Ishikawa (cell line): ENCODE measurements around the gene PPP3R1.

Experiments used
- CEBPB ChIP-seq: IDR thresholded peaks from 2 replicates; pipeline ENCODE4 v1.6.1; 2012
- CREB1 ChIP-seq: IDR thresholded peaks from 2 replicates; pipeline ENCODE4 v1.6.1; 2012; ENCODE audit warnings: low read depth
- EP300 ChIP-seq: IDR thresholded peaks from 2 replicates; pipeline ENCODE4 v1.6.1; 2012; ENCODE audit warnings: borderline replicate concordance
- TAF1 ChIP-seq: IDR thresholded peaks from 2 replicates; pipeline ENCODE4 v1.6.1; 2012; ENCODE audit warnings: low read depth, mild to moderate bottlenecking
- TF ChIP-seq, protein P1 (sequence below): IDR thresholded peaks from 2 replicates; pipeline ENCODE4 v1.6.1; 2012; ENCODE audit warnings: low read depth, mild to moderate bottlenecking
- TF ChIP-seq, protein P2 (sequence below): IDR thresholded peaks from 2 replicates; pipeline ENCODE4 v1.6.1; 2012

DNA sequence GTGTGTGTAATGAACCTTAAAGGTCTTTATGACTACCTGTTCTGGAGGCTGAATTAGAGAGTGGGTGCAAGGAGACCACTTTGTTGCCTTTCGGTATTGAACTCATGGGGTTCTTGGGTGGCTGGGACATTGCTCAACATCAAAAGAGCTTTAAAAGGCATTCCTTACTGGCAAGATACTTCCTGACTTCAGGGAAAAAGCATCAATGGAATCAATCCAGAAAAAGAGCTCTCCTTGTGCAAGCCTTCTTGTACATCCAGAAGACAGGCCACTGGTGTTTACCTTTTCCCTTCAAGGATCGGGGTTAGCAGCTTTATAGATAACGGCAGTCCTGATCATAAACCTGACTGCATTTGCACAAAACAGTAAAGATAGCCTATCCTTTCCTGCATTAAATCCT is 85.1 kb downstream of the PPP3R1 start:
- TF ChIP-seq, protein P1, sequence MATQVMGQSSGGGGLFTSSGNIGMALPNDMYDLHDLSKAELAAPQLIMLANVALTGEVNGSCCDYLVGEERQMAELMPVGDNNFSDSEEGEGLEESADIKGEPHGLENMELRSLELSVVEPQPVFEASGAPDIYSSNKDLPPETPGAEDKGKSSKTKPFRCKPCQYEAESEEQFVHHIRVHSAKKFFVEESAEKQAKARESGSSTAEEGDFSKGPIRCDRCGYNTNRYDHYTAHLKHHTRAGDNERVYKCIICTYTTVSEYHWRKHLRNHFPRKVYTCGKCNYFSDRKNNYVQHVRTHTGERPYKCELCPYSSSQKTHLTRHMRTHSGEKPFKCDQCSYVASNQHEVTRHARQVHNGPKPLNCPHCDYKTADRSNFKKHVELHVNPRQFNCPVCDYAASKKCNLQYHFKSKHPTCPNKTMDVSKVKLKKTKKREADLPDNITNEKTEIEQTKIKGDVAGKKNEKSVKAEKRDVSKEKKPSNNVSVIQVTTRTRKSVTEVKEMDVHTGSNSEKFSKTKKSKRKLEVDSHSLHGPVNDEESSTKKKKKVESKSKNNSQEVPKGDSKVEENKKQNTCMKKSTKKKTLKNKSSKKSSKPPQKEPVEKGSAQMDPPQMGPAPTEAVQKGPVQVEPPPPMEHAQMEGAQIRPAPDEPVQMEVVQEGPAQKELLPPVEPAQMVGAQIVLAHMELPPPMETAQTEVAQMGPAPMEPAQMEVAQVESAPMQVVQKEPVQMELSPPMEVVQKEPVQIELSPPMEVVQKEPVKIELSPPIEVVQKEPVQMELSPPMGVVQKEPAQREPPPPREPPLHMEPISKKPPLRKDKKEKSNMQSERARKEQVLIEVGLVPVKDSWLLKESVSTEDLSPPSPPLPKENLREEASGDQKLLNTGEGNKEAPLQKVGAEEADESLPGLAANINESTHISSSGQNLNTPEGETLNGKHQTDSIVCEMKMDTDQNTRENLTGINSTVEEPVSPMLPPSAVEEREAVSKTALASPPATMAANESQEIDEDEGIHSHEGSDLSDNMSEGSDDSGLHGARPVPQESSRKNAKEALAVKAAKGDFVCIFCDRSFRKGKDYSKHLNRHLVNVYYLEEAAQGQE: no peak
- no peak for TF ChIP-seq EP300
- TF ChIP-seq, protein P2, sequence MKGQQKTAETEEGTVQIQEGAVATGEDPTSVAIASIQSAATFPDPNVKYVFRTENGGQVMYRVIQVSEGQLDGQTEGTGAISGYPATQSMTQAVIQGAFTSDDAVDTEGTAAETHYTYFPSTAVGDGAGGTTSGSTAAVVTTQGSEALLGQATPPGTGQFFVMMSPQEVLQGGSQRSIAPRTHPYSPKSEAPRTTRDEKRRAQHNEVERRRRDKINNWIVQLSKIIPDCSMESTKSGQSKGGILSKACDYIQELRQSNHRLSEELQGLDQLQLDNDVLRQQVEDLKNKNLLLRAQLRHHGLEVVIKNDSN: no peak
- no peak for TF ChIP-seq CREB1
- TF ChIP-seq CEBPB: no peak
- TF ChIP-seq TAF1: no peak
